Mucosa of stomach (tissue), 1 donor: ENCODE measurements around the gene RPA1.

Source experiments
- H3K27me3 ChIP-seq: one replicate; pipeline ENCODE4 v1.7.0; 2013; ENCODE audit warnings: mild to moderate bottlenecking, low read length; ENCODE audit not compliant: control insufficient read depth, insufficient read depth
- H3K36me3 ChIP-seq: one replicate; pipeline ENCODE4 v1.7.0; 2013; ENCODE audit warnings: low read length; ENCODE audit not compliant: control insufficient read depth, insufficient read depth
- H3K4me1 ChIP-seq: one replicate; pipeline ENCODE4 v1.7.0; 2013; ENCODE audit warnings: mild to moderate bottlenecking, low read length; ENCODE audit not compliant: control insufficient read depth, insufficient read depth
- H3K4me3 ChIP-seq: one replicate; pipeline ENCODE4 v1.7.0; 2013; ENCODE audit warnings: low read length
- H3K9ac ChIP-seq: one replicate; pipeline ENCODE4 v1.7.0; 2013; ENCODE audit warnings: mild to moderate bottlenecking, low read length, moderate library complexity
- H3K9me3 ChIP-seq: one replicate; pipeline ENCODE4 v1.7.0; 2013; ENCODE audit warnings: mild to moderate bottlenecking, low read length, moderate library complexity; ENCODE audit not compliant: control insufficient read depth
- donor health status: Pancreatic carcinoma.

RPA1 gene

DNA sequence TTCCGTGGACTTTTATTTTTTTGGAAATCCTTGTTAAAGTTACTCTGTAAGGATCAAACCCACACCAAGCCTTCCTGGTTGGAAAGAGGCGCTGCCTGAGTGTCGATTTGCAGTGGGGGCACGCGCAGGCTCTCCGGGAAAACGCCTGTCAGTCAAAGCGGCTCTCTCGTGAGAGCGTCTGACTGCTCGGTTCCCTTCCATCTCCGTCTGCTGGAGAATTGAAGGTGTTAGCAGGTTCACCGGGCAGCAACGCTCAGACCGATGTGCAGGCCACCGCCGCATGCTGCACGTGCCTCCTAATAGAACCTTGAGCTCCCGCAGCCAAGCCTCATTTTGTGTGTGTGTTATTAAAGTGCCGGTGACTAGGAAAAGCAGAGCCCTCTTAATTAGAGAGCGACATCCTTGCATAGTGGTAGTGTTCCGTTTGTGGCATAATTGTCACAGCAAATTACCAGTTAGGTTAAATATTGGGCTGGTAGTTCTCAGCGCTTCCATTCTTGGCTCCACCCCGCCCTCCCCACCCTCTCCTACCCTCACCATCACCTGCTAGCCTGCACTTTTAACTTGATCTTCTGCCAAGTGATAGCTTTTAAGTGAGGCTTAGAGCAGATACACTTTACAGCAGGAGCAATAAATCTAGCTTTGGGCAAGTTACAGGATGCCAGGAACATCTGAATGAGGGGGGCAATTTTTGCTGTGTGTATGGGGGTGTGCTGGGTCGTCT is 75.5 kb downstream of the RPA1 start:
- peaks cover 17% of the 10 kb centered on the region for H3K4me1 ChIP-seq
- no peaks in the 10 kb centered on the region for H3K36me3 ChIP-seq
- no peak overlapping the region for H3K9ac ChIP-seq
- H3K9me3 ChIP-seq: no peaks in the 10 kb centered on the region
- H3K4me3 ChIP-seq: no peak overlapping the region
- peaks cover 61% of the 10 kb centered on the region for H3K27me3 ChIP-seq

DNA sequence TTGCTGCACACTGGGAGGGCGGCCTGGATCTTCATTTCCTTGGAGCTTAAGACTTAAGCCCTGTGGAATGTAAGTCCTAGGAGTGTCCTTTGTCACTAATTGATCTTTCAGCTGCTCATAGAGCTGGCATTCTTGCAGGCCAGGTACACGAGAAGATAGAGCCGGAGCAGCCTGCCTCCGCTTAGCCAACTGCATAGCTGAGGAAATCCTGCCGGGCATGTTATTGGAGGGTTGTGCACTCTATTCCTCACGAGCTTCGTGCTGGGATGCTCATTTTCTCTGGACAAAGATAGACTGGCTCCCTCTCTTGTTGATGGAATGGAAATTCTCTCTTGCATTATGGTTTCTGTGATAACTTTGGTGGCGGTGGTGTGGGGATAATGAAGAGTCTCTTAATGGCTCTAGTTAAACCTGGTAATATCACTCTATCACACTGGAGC is 76.9 kb downstream of the RPA1 start:
- peaks cover 17% of the 10 kb centered on the region for H3K4me1 ChIP-seq
- H3K4me3 ChIP-seq: no peak overlapping the region
- H3K36me3 ChIP-seq: no peaks in the 10 kb centered on the region
- no peak overlapping the region for H3K9ac ChIP-seq
- peaks cover 66% of the 10 kb centered on the region for H3K27me3 ChIP-seq
- no peaks in the 10 kb centered on the region for H3K9me3 ChIP-seq

DNA sequence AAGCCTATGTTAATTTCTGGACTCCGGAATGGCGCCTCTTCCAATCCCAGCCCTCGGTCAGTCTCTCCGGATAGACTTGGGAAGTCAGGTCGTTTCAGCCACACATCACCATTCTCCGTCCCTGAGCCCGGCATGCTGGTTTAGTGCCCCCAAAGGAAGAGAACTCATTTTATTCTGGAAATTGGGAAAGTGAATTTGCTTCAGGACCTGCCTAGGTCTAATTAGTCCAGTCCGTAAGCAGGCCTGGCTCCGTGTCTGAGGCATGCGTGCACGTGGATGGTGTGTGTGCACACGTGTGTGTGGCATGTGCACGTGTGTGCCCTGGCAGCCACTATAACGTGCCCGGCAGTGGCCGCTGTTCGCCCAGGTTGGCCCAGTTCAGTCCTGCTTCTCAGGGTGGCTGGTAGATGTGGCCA is 77.4 kb downstream of the RPA1 start:
- Histone ChIP-seq H3K27me3 (peaks cover 72% of the 10 kb centered on the region), H3K9me3 (no peaks in the 10 kb centered on the region), H3K36me3 (no peaks in the 10 kb centered on the region), H3K9ac (no peak overlapping the region), H3K4me3 (no peak overlapping the region), H3K4me1 (peaks cover 17% of the 10 kb centered on the region)

DNA sequence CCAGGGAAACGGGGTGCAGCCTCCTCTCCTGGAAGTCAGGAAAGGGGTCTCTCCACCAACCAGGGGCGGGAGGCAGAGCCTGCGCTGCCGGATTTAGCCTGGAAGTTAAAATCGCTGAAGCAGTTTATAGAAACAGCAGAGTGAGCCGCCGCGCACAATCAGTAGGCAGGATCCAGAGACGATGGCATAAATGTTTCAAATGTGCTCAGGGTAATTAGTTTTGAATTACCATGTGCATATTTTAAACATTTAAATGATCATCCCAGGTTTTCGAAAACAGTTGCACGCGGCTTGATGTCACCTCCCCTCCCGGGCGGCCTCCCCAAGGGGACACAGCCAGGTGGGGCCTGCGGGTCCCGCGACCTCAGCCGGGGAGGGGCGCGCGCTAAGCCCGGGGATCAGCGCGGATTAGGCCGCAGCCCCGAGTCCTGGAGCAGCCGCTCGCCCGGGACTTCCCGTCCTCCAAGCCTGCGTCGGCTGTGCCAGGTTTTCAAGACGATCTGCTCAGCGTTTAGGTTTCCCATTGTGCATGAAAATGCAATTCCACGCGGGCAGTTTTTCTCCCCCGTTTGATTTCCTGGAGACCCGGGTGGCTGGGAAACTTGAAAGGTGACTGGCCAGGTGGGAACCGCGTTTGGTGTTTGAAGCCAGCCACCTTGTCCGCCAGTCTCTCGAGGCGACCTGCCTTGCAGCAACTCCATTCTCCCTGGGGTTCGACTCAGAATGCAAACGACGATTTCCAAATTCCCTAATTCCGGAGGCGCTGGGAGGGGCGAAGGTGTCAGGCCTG is 78.3 kb downstream of the RPA1 start:
- Histone ChIP-seq H3K9me3 (no peaks in the 10 kb centered on the region), H3K27me3 (peaks cover 78% of the 10 kb centered on the region), H3K36me3 (no peaks in the 10 kb centered on the region), H3K4me3 (no peak overlapping the region), H3K4me1 (peaks cover 17% of the 10 kb centered on the region), H3K9ac (no peak overlapping the region)

DNA sequence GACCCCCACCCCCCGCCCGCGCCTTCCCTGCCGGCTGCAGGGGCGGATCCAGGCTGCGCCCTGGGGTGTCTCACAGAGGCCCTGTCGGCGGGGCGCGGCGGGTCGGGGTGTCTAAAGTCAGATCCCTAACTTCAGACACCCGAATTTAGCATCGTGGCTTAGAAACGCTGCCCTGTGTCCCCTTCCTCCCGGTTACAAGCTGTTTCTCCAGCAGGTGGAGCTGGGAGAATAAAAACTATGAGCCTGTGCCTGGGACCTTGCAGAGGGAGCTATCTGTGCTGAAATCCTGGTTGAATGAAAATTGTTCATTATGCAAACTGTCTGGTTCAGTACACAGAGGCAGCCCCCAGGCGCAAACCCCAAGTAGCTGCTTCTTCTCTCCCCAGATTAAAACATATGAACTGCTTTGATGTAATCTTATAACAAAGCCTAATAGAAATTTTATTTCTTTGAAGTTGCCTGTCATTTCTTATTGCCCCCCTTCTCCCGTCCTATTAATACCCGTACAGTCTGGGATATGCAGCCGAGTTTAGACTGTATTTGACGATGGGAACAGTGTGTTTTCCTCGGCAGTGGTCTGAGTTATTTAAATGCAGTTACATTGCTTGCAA is 79.0 kb downstream of the RPA1 start:
- H3K9me3 ChIP-seq: no peaks in the 10 kb centered on the region
- no peak overlapping the region for H3K4me3 ChIP-seq
- H3K36me3 ChIP-seq: no peaks in the 10 kb centered on the region
- peaks cover 17% of the 10 kb centered on the region for H3K4me1 ChIP-seq
- H3K9ac ChIP-seq: no peak overlapping the region
- H3K27me3 ChIP-seq: peaks cover 82% of the 10 kb centered on the region

DNA sequence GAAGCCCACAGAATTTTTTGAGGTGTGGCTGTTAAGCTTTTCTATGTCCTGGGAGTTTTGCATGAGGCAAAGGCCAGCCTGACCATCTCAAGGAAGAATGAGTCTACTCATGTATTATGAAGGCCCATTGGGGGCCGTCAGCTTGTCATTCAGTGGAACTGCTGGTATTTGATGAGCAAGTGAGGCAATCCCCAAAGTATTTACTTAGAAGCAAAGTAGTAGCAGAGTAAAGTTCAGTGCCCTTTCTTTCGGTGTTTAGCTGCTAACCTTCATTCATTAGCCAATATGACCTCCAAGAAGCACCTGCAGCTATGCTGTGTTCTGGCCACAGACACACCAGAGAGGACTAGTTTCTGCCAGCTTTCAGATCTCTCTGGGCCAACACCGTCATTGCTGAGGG is 80.2 kb downstream of the RPA1 start:
- Histone ChIP-seq H3K27me3 (peaks cover 73% of the 10 kb centered on the region), H3K4me3 (no peak overlapping the region), H3K9ac (no peak overlapping the region), H3K36me3 (no peaks in the 10 kb centered on the region), H3K9me3 (no peaks in the 10 kb centered on the region), H3K4me1 (peaks cover 11% of the 10 kb centered on the region)

DNA sequence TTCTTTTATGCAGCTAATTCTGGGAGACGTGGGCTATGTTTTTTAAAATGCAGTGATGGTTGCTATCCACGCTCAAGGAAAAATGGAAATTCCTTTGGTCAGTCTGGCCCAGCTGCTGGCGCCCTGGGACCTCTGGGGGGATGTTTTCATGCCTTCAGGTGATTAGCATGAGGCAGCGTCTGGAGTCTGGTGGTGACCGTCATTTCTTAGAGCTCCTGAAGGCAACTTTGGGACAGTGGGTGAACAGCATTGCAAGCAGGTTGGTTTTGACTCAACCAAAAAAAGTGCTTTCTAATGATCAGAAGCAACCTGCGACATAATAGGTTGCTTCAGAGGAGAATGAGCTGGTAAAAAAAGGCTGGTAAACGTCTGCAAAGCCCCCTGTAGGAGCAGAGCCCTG is 82.3 kb downstream of the RPA1 start:
- Histone ChIP-seq H3K4me3 (no peak overlapping the region), H3K4me1 (peaks cover 11% of the 10 kb centered on the region), H3K36me3 (no peaks in the 10 kb centered on the region), H3K27me3 (peaks cover 69% of the 10 kb centered on the region), H3K9ac (no peak overlapping the region), H3K9me3 (no peaks in the 10 kb centered on the region)

DNA sequence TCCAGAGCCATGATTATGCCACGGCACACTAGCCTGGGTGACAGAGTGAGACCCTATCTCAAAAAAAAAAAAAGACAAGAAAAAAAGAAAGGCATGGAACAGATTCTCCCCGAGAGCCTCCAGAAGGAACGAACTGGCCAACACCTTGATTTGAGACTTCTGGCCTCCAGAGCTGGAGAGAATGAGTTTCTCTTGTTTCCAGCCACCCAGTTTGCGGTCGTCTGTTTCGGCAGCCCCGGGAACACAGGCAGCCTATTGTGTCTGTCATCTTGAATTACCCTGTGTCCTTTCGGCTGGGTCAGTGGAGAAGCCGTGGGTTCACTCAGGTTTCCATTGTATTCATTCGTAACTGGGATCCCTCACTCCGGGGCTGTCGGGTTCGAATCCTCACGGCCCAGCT is 83.9 kb downstream of the RPA1 start:
- Histone ChIP-seq H3K4me1 (peaks cover under 1% of the 10 kb centered on the region), H3K9ac (no peak overlapping the region), H3K9me3 (no peaks in the 10 kb centered on the region), H3K36me3 (no peaks in the 10 kb centered on the region), H3K4me3 (no peak overlapping the region), H3K27me3 (peaks cover 57% of the 10 kb centered on the region)

DNA sequence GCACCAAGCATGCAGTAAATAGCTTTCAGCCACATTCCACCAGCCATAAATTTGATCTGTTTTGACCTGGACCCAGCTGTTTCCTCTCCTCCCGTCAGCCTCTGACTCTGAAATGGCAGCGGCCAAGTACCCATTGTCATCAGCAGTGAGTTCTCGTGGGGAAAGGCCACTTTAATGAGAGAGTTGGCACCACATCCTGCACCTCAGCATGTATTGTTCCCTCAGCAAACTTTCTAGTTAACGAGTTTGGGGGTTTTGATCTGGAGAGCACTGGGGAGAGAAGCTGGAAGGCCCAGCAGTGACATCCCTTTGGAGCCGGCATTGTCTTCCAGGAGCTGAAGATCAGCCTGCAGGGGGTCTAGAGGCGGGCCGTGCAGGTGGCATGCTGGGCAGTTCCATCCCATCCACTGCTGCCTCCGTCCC is 84.9 kb downstream of the RPA1 start:
- H3K9me3 ChIP-seq: no peaks in the 10 kb centered on the region
- peaks cover 49% of the 10 kb centered on the region for H3K27me3 ChIP-seq
- no peaks in the 10 kb centered on the region for H3K4me1 ChIP-seq
- no peaks in the 10 kb centered on the region for H3K36me3 ChIP-seq
- H3K9ac ChIP-seq: no peak overlapping the region
- no peak overlapping the region for H3K4me3 ChIP-seq

DNA sequence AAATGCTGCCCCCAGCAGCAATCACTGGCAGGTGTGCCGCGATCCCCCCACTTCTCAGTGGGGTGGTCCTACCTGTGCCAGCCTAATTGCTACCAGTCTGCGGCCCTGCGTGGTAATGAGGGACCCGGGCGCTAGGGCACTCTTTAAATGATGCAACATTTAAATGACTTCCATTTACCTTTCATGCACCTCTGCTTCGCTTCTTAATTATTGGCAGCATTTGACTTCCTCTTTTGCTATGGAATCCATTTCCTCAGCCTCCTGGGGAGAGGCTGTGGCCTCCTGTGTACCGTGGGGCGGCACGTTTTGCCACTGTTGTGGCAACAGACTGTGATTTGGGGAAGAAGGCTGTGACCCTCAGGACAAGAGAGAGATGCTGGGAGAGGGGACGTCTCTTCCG is 86.1 kb downstream of the RPA1 start:
- Histone ChIP-seq H3K4me3 (no peak overlapping the region), H3K27me3 (peaks cover 43% of the 10 kb centered on the region), H3K9ac (no peak overlapping the region), H3K9me3 (no peaks in the 10 kb centered on the region), H3K36me3 (no peaks in the 10 kb centered on the region), H3K4me1 (no peaks in the 10 kb centered on the region)

DNA sequence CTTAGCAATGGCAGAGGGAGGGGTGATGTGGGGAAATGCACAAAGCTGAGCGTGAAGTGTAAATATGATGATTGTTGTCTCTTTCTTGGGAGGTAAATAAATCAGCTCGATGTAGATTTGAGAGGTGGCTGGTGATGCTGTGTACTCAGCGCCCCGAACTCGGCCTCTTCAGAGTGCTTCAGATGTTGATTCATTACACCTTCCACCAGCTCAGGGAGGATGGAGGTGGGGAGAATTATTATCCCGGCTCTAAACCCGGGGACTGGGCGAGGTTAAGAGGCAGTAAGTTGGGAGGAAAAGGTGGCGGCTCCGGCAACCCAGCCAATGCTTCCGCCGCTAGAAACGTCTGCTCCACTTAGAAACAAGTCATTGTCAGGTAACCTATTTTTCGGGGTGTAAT is 86.5 kb downstream of the RPA1 start:
- Histone ChIP-seq H3K4me1 (no peaks in the 10 kb centered on the region), H3K36me3 (no peaks in the 10 kb centered on the region), H3K4me3 (no peak overlapping the region), H3K27me3 (peaks cover 41% of the 10 kb centered on the region), H3K9ac (no peak overlapping the region), H3K9me3 (no peaks in the 10 kb centered on the region)
